ENCODE results near the gene ATP1A1. TPM values are rescaled to one million over a fixed set of nuclear protein-coding genes. Genes with fewer than 3 reads are reported as not detected.

The ATP1A1 gene
- total and polyA plus RNA-seq, 9 donors: 106 to 388 (median 196) TPM

GRCh38 chr1:116411784-116412479, 38.9 kb downstream of the ATP1A1 start:
- Histone ChIP-seq H3K27me3 (no peaks in the 10 kb centered on the region), H3K36me3 (no peaks in the 10 kb centered on the region), H3K9me3 (no peaks in the 10 kb centered on the region), H3K4me1 (ENCODE audit: insufficient read depth) (peaks cover 10% of the 10 kb centered on the region), H3K27ac (no peak overlapping the region), H3K4me3 (no peak overlapping the region)
- 85 to 86% (median 85%) methylated on average over 2 of the region's 2 CpGs for WGBS, 3 donors
- intact Hi-C loops (cut with DNase I): no loop called here
- TF ChIP-seq, protein P1, sequence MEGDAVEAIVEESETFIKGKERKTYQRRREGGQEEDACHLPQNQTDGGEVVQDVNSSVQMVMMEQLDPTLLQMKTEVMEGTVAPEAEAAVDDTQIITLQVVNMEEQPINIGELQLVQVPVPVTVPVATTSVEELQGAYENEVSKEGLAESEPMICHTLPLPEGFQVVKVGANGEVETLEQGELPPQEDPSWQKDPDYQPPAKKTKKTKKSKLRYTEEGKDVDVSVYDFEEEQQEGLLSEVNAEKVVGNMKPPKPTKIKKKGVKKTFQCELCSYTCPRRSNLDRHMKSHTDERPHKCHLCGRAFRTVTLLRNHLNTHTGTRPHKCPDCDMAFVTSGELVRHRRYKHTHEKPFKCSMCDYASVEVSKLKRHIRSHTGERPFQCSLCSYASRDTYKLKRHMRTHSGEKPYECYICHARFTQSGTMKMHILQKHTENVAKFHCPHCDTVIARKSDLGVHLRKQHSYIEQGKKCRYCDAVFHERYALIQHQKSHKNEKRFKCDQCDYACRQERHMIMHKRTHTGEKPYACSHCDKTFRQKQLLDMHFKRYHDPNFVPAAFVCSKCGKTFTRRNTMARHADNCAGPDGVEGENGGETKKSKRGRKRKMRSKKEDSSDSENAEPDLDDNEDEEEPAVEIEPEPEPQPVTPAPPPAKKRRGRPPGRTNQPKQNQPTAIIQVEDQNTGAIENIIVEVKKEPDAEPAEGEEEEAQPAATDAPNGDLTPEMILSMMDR (IDR thresholded peaks at IDR 0.05): no peak
- TF ChIP-seq EP300 (IDR thresholded peaks at IDR 0.05) (no peak), POLR2A (IDR thresholded peaks at IDR 0.05) (no peak)
- no peak for DNase-seq

DNA sequence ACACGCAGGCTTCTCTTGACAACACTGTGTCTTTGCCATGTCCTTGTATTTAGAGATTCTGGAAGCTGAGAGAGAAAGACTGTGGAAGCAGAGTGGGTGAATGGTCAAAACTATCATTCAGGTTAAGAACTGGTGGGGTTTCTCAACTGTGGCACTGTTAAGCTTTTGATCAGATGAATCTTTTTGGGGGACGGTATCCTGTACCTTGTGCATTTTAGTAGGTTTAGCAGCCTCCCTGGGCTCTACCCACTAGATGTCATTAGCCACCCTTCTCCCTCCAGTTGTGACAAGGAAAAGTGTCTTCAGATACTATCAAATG, 39.4 kb downstream of the ATP1A1 start:
- Histone ChIP-seq H3K4me1 (ENCODE audit: insufficient read depth) (peaks cover 11% of the 10 kb centered on the region), H3K9me3 (no peaks in the 10 kb centered on the region), H3K27ac (no peak overlapping the region), H3K4me3 (no peak overlapping the region), H3K27me3 (no peaks in the 10 kb centered on the region), H3K36me3 (no peaks in the 10 kb centered on the region)
- intact Hi-C loops (cut with DNase I): no loop called here
- WGBS, 3 donors: 90 to 97% (median 94%) methylated on average over 2 of the region's 2 CpGs
- TF ChIP-seq POLR2A (IDR thresholded peaks at IDR 0.05) (no peak), EP300 (IDR thresholded peaks at IDR 0.05) (no peak)
- TF ChIP-seq, protein P1 (IDR thresholded peaks at IDR 0.05): no peak
- DNase-seq: no peak

- no peak for DNase-seq
- H3K36me3 ChIP-seq: no peaks in the 10 kb centered on the region
- TF ChIP-seq EP300 (IDR thresholded peaks at IDR 0.05) (no peak), POLR2A (IDR thresholded peaks at IDR 0.05) (no peak)
- TF ChIP-seq, protein P1 (IDR thresholded peaks at IDR 0.05): no peak
These were observed 39.9 kb downstream of the ATP1A1 start for GRCh38 chr1:116412898-116413297.

DNA sequence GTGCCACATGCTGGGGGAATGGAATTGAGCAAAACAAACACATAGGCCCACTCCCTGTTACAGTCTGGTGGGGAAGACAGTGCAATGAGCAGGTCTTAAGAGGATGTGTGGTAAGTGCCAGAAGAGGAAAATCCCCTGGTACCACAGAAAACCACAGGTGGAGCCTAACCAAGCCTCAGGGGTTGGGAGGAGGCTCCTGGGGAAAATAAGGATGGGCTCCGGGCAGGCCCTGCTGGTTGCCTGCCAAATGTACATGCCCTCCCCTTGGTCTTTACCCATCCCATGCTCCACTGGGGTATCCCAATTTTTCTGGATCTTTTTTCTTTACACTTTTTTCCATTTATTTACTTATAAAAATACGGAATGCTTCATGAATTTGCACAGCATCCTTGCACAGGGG, 40.4 kb downstream of the ATP1A1 start:
- peaks cover 11% of the 10 kb centered on the region for H3K4me1 ChIP-seq (ENCODE audit: insufficient read depth)
- intact Hi-C loops (cut with DNase I): no loop called here
- no peak for DNase-seq
- H3K27me3 ChIP-seq: no peaks in the 10 kb centered on the region
- TF ChIP-seq, protein P1 (IDR thresholded peaks at IDR 0.05): no peak
- TF ChIP-seq EP300 (IDR thresholded peaks at IDR 0.05) (no peak), POLR2A (IDR thresholded peaks at IDR 0.05) (no peak)
- H3K27ac ChIP-seq: no peak overlapping the region
- H3K36me3 ChIP-seq: no peaks in the 10 kb centered on the region
- 34 to 59% (median 40%) methylated on average over 2 of the region's 2 CpGs for WGBS, 3 donors
- no peaks in the 10 kb centered on the region for H3K9me3 ChIP-seq
- no peak overlapping the region for H3K4me3 ChIP-seq

More at GRCh38 chr1:116412898-116413297, 39.9 kb downstream of the ATP1A1 start:
- Histone ChIP-seq H3K4me3 (no peak overlapping the region), H3K27me3 (no peaks in the 10 kb centered on the region), H3K9me3 (no peaks in the 10 kb centered on the region), H3K4me1 (ENCODE audit: insufficient read depth) (peaks cover 11% of the 10 kb centered on the region), H3K27ac (no peak overlapping the region)
- intact Hi-C loops (cut with DNase I): no loop called here
- WGBS, 3 donors: 87 to 97% (median 93%) methylated on average over 3 of the region's 3 CpGs

Data from ovary (tissue), 9 donors.